GM12878 (cell line): ENCODE results near the gene YPEL2. TPM values are rescaled to one million over a fixed set of nuclear protein-coding genes. Genes with fewer than 3 reads are reported as not detected.

Experiments used
- ATAC-seq: fragments of 200-7000 bp; cut with Tn5 transposase; 3 replicates; pipeline ENCODE4 v1.9.1; 2020; ENCODE audit warnings: mild to moderate bottlenecking, moderate library complexity
- BruUV-seq: library from RNA; stranded (reverse); fragments of 400-500 nt; replicated peaks from 2 replicates; lab custom pipeline; 2021; lab: Mats Ljungman, UMichigan
- CTCF ChIA-PET: fragments of 300-600 bp; sonication (Branson Sonifier 250); formaldehyde crosslinking; extraction: SDS; loops from one replicate; lab custom pipeline; 2021; ENCODE audit warnings: inconsistent platforms; lab: Yijun Ruan, JAX
- POLR2A ChIA-PET: fragments of 350-600 bp; formaldehyde crosslinking; extraction: SDS; loops from one replicate; lab custom pipeline; 2021; ENCODE audit warnings: inconsistent platforms; lab: Charles Lee
- RAD21 ChIA-PET: fragments of 300-600 bp; sonication (Branson Sonifier 250); formaldehyde crosslinking; loops from one replicate; lab custom pipeline; 2023; ENCODE audit warnings: antibody characterized with exemption; ENCODE audit not compliant: unreplicated experiment; lab: Charles Lee
- SMC1A ChIA-PET: fragments of 300-600 bp; sonication (Branson Sonifier 250); formaldehyde crosslinking; loops from one replicate; lab custom pipeline; 2023; ENCODE audit not compliant: unreplicated experiment, uncharacterized antibody; lab: Charles Lee
- DNase-seq: peaks from one replicate; pipeline ENCODE4 v3.0.0-alpha.2; 2011; ENCODE audit warnings: low read depth, low spot score
- FAIRE-seq: peaks from 3 replicates; lab custom pipeline; 2011; peaks lifted over from hg19 to GRCh38; lab: Jason Lieb, UNC
- H2AFZ ChIP-seq: 2 replicates; pipeline ENCODE4 v1.6.0; 2011; ENCODE audit warnings: low read depth, low read length, control low read depth; ENCODE audit not compliant: control insufficient read depth
- H3K27ac ChIP-seq: 2 replicates; pipeline ENCODE4 v1.5.1; 2011; ENCODE audit warnings: control low read depth; ENCODE audit not compliant: control insufficient read depth, insufficient read depth
- H3K27me3 ChIP-seq, 2 experiments: replicated peaks in 1 of 2; 2 replicates each; pipeline versions ENCODE4 v1.6.0 to v1.6.1; 2011; ENCODE audit warnings: low read length in 1 of 2; ENCODE audit not compliant: control insufficient read depth in 2 of 2, insufficient read depth in 2 of 2
- H3K36me3 ChIP-seq, 2 experiments: 2 replicates each; pipeline ENCODE4 v1.5.1; 2011; ENCODE audit warnings: low read length in 1 of 2; ENCODE audit not compliant: control insufficient read depth in 2 of 2, insufficient read depth in 2 of 2
- H3K4me1 ChIP-seq: 2 replicates; pipeline ENCODE4 v1.6.1; 2011; ENCODE audit warnings: mild to moderate bottlenecking, low read length, moderate library complexity, mixed read lengths; ENCODE audit not compliant: control insufficient read depth, insufficient read depth
- H3K4me2 ChIP-seq: 2 replicates; pipeline ENCODE4 v1.6.0; 2011; ENCODE audit warnings: control low read depth; ENCODE audit not compliant: control insufficient read depth, insufficient read depth
- H3K4me3 ChIP-seq: fragments of 200-600 bp; sonication (generic); 2 replicates; pipeline ENCODE4 v1.5.1; 2016
- H3K79me2 ChIP-seq: 2 replicates; pipeline ENCODE4 v1.6.0; 2011; ENCODE audit warnings: low read length; ENCODE audit not compliant: control insufficient read depth, insufficient read depth
- H3K9ac ChIP-seq: 2 replicates; pipeline ENCODE4 v1.8.0; 2011; ENCODE audit warnings: low read length, control low read depth, mixed read lengths; ENCODE audit not compliant: control insufficient read depth, insufficient read depth
- H3K9me3 ChIP-seq: replicated peaks from 3 replicates; pipeline ENCODE4 v1.5.1; 2011; ENCODE audit warnings: mild to moderate bottlenecking, low read length; ENCODE audit not compliant: control insufficient read depth, insufficient read depth
- H4K20me1 ChIP-seq: 2 replicates; pipeline ENCODE4 v1.6.0; 2011; ENCODE audit not compliant: control insufficient read depth, insufficient read depth
- ATF2 ChIP-seq: IDR thresholded peaks from 2 replicates; pipeline ENCODE4 v1.6.1; 2012; ENCODE audit warnings: low read length, inconsistent platforms
- NFIC ChIP-seq: IDR thresholded peaks from 2 replicates; pipeline ENCODE4 v1.6.1; 2012; ENCODE audit warnings: low read depth, mild to moderate bottlenecking, inconsistent platforms, low read length, moderate library complexity
- PAX5 ChIP-seq: IDR thresholded peaks from 2 replicates; pipeline ENCODE4 v1.6.1; 2011; ENCODE audit warnings: low read depth, low read length, borderline replicate concordance
- RAD21 ChIP-seq: IDR thresholded peaks from 2 replicates; pipeline ENCODE4 v1.6.1; 2011; ENCODE audit warnings: mild to moderate bottlenecking, low read depth, low read length, moderate library complexity; ENCODE audit not compliant: insufficient read depth
- RAD51 ChIP-seq: fragments of 450-650 bp; IDR thresholded peaks from 2 replicates; pipeline ENCODE4 v1.6.1; 2016; ENCODE audit warnings: moderate library complexity, mild to moderate bottlenecking, inconsistent platforms
- TARDBP ChIP-seq: IDR thresholded peaks from 2 replicates; pipeline ENCODE4 v1.6.1; 2016; ENCODE audit warnings: borderline replicate concordance
- WGBS: methylation state at CpG from one replicate; pipeline ENCODE4 v1.1.6; 2016; ENCODE audit warnings: low lambda C conversion rate; ENCODE audit not compliant: insufficient replicate concordance, insufficient coverage; ENCODE audit errors: missing lambda C conversion rate; 5-methylcytosine and 5-hydroxymethylcytosine counted together
- in situ Hi-C: fragments of 300-500 bp; cut with MboI; formaldehyde crosslinking; loops from 9 replicates; pipeline ENCODE4 v1.14.3; 2018; ENCODE audit warnings: mixed read lengths
- intact Hi-C: fragments of 100-400 bp; cut with micrococcal nuclease; formaldehyde crosslinking; loops from one replicate; pipeline ENCODE4 v1.14.2; 2022; ENCODE audit not compliant: unreplicated experiment
- polyA plus RNA-seq, 11 experiments: library from polyadenylated mRNA; depleted of rRNA in 4 of 11; unstranded in 6 of 11; stranded (reverse) in 5 of 11; fragments of >200 nt; fragmentation: Nextera tagmentation in 4 of 11; fragmentation: Illumina TruSeq in 1 of 11; extraction: Ambion mirVana in 4 of 11; extraction: Trizol in 1 of 11; gene quantifications; 1 replicate in 1 of 11; 2 replicates in 10 of 11; pipeline versions ENCODE4 v1.2.1 to v1.2.3, GENCODE V29; 2011 to 2016; ENCODE audit warnings: inconsistent platforms in 2 of 11, missing spikeins in 2 of 11, low read depth in 1 of 11
- total RNA-seq, 4 experiments: library from RNA; depleted of rRNA in 3 of 4; stranded (reverse); fragments of >200 nt in 3 of 4; fragmentation: Illumina TruSeq in 1 of 4; extraction: Trizol in 1 of 4; gene quantifications; 2 replicates each; pipeline versions ENCODE4 v1.2.1 to v1.2.3, GENCODE V29; 2013 to 2021

Gene YPEL2
- total and polyA plus RNA-seq, 10 of the 15 experiments (the other 5 are each of a cell fraction or from before 2014, with no cell fraction given), result 0.11 to 8.1 (median 0.48) TPM

- no peaks in the 10 kb centered on the region for H4K20me1 ChIP-seq
- no peak overlapping the region for H3K27ac ChIP-seq
- H3K36me3 ChIP-seq, result no peaks in the 10 kb centered on the region
- H2AFZ ChIP-seq, result no peak overlapping the region
- intact Hi-C loops, result no loop called here
- ChIA-PET SMC1A (interaction anchor here (1.2 to 2.4 kb wide), 2 partner anchors 10 to 67 kb away, joined by 3 to 8 read pairs; no protein-coding TSS in a partner anchor), CTCF (no interaction called here), POLR2A (no interaction called here), RAD21 (interaction anchor here (0.5 to 1.3 kb wide), 2 partner anchors 67 to 171 kb away, joined by 3 to 4 read pairs; no protein-coding TSS in a partner anchor)
- TF ChIP-seq TARDBP (no peak), RAD21 (no peak), PAX5 (no peak), RAD51 (no peak), ATF2 (no peak), NFIC (no peak)
- H3K4me3 ChIP-seq, result no peak overlapping the region
- FAIRE-seq (no peak), DNase-seq (no peak), ATAC-seq (no peak)
- in situ Hi-C loops, result no loop called here
- WGBS, result 69% methylated on average over 9 of the region's 9 CpGs
- H3K9me3 ChIP-seq, result no peaks in the 10 kb centered on the region
- H3K4me1 ChIP-seq, result no peaks in the 10 kb centered on the region
- H3K9ac ChIP-seq, result no peak overlapping the region
- no TSS peak for BruUV-seq
- H3K27me3 ChIP-seq, result no peaks in the 10 kb centered on the region
- H3K79me2 ChIP-seq, result no peaks in the 10 kb centered on the region
- no peak overlapping the region for H3K4me2 ChIP-seq
Measured at GRCh38 chr17:59396134-59396826, 64.8 kb downstream of the YPEL2 start.
